Subcutaneous abdominal adipose tissue (tissue), 5 donors: Measurements from ENCODE around the gene LRMDA.

ENCODE experiments used
- H3K27ac ChIP-seq: one replicate; pipeline ENCODE4 v1.7.0; 2013; ENCODE audit warnings: low read depth, mild to moderate bottlenecking, inconsistent platforms, low read length, moderate library complexity
- H3K27me3 ChIP-seq, 5 donors: one replicate each; pipeline ENCODE4 v1.7.0; 2013; ENCODE audit warnings: low read length in 5 of 5, inconsistent platforms in 1 of 5; ENCODE audit not compliant: control insufficient read depth in 5 of 5, insufficient read depth in 4 of 5
- H3K36me3 ChIP-seq, 5 donors: one replicate each; pipeline ENCODE4 v1.7.0; 2013; ENCODE audit warnings: low read length in 5 of 5; ENCODE audit not compliant: control insufficient read depth in 5 of 5, insufficient read depth in 5 of 5
- H3K4me1 ChIP-seq, 5 donors: one replicate each; pipeline ENCODE4 v1.7.0; 2013; ENCODE audit warnings: low read length in 5 of 5, mild to moderate bottlenecking in 3 of 5, moderate library complexity in 1 of 5; ENCODE audit not compliant: control insufficient read depth in 5 of 5, insufficient read depth in 5 of 5
- H3K4me3 ChIP-seq, 5 donors: one replicate each; pipeline ENCODE4 v1.7.0; 2013; ENCODE audit warnings: low read length in 5 of 5, low read depth in 1 of 5
- H3K9ac ChIP-seq, 5 donors: one replicate each; pipeline ENCODE4 v1.7.0; 2013; ENCODE audit warnings: low read length in 5 of 5, mild to moderate bottlenecking in 4 of 5, moderate library complexity in 3 of 5
- H3K9me3 ChIP-seq, 5 donors: one replicate each; pipeline ENCODE4 v1.7.0; 2013; ENCODE audit warnings: low read length in 5 of 5; ENCODE audit not compliant: control insufficient read depth in 5 of 5
- donor health status: healthy.
- donor health status: healthy.
- donor health status: healthy.
- donor health status: healthy.
- donor health status: healthy.

The LRMDA gene

GRCh38 chr10:75611172-75611992 is 180.0 kb downstream of the LRMDA start:
- H3K4me1 ChIP-seq: peaks cover 2 to 27% (median 19%) of the 10 kb centered on the region in 5 donors
- H3K9me3 ChIP-seq: no peaks in the 10 kb centered on the region
- peak overlapping the region in 1 of 5 donors; percentile 5 for H3K4me3 ChIP-seq
- no peak overlapping the region for H3K27ac ChIP-seq
- H3K9ac ChIP-seq: peak overlapping the region in 1 of 5 donors; percentile 10
- no peaks in the 10 kb centered on the region for H3K36me3 ChIP-seq
- H3K27me3 ChIP-seq: no peaks in the 10 kb centered on the region

GRCh38 chr10:75611993-75612372 is 180.6 kb downstream of the LRMDA start:
- Histone ChIP-seq H3K27ac (no peak overlapping the region), H3K4me3 (no peak overlapping the region), H3K4me1 (peaks cover 2 to 30% (median 19%) of the 10 kb centered on the region in 5 donors), H3K27me3 (no peaks in the 10 kb centered on the region), H3K9ac (peak overlapping the region in 1 of 5 donors; percentile 10), H3K9me3 (no peaks in the 10 kb centered on the region), H3K36me3 (no peaks in the 10 kb centered on the region)

- Histone ChIP-seq H3K27me3 (no peaks in the 10 kb centered on the region), H3K4me3 (no peak overlapping the region), H3K9me3 (no peaks in the 10 kb centered on the region), H3K9ac (no peak overlapping the region), H3K36me3 (no peaks in the 10 kb centered on the region), H3K27ac (peak overlapping the region; percentile 11), H3K4me1 (peaks cover 2 to 37% (median 23%) of the 10 kb centered on the region in 5 donors)
Measured at GRCh38 chr10:75612904-75613684, 181.7 kb downstream of the LRMDA start.

- H3K9ac ChIP-seq: no peak overlapping the region
- no peaks in the 10 kb centered on the region for H3K27me3 ChIP-seq
- H3K4me3 ChIP-seq: no peak overlapping the region
- no peak overlapping the region for H3K27ac ChIP-seq
- H3K9me3 ChIP-seq: no peaks in the 10 kb centered on the region
- H3K36me3 ChIP-seq: no peaks in the 10 kb centered on the region
- peaks cover 2 to 37% (median 23%) of the 10 kb centered on the region in 5 donors for H3K4me1 ChIP-seq
Measured at GRCh38 chr10:75613685-75614504, 182.5 kb downstream of the LRMDA start.

GRCh38 chr10:75616076-75616475 is 184.7 kb downstream of the LRMDA start:
- Histone ChIP-seq H3K9me3 (no peaks in the 10 kb centered on the region), H3K27ac (no peak overlapping the region), H3K9ac (no peak overlapping the region), H3K27me3 (no peaks in the 10 kb centered on the region), H3K36me3 (no peaks in the 10 kb centered on the region), H3K4me1 (peaks cover 0 to 42% (median 33%) of the 10 kb centered on the region in 5 donors), H3K4me3 (no peak overlapping the region)

GRCh38 chr10:75616874-75617478 is 185.6 kb downstream of the LRMDA start:
- no peak overlapping the region for H3K9ac ChIP-seq
- no peak overlapping the region for H3K4me3 ChIP-seq
- no peaks in the 10 kb centered on the region for H3K36me3 ChIP-seq
- no peak overlapping the region for H3K27ac ChIP-seq
- no peaks in the 10 kb centered on the region for H3K9me3 ChIP-seq
- H3K27me3 ChIP-seq: no peaks in the 10 kb centered on the region
- peaks cover 0 to 44% (median 37%) of the 10 kb centered on the region in 5 donors for H3K4me1 ChIP-seq

- H3K9me3 ChIP-seq: no peaks in the 10 kb centered on the region
- H3K4me3 ChIP-seq: no peak overlapping the region
- no peak overlapping the region for H3K27ac ChIP-seq
- no peaks in the 10 kb centered on the region for H3K27me3 ChIP-seq
- no peaks in the 10 kb centered on the region for H3K36me3 ChIP-seq
- H3K9ac ChIP-seq: no peak overlapping the region
- H3K4me1 ChIP-seq: peaks cover 0 to 40% (median 33%) of the 10 kb centered on the region in 5 donors
Measured at GRCh38 chr10:75617485-75618155, 186.2 kb downstream of the LRMDA start.

- H3K9ac ChIP-seq: no peak overlapping the region
- H3K4me3 ChIP-seq: no peak overlapping the region
- H3K27me3 ChIP-seq: no peaks in the 10 kb centered on the region
- H3K36me3 ChIP-seq: no peaks in the 10 kb centered on the region
- no peak overlapping the region for H3K27ac ChIP-seq
- H3K4me1 ChIP-seq: peaks cover 0 to 50% (median 35%) of the 10 kb centered on the region in 5 donors
- no peaks in the 10 kb centered on the region for H3K9me3 ChIP-seq
Measured at GRCh38 chr10:75619635-75620034, 188.2 kb downstream of the LRMDA start.

GRCh38 chr10:75620356-75620755 is 188.9 kb downstream of the LRMDA start:
- H3K27me3 ChIP-seq: no peaks in the 10 kb centered on the region
- no peak overlapping the region for H3K27ac ChIP-seq
- no peak overlapping the region for H3K4me3 ChIP-seq
- peaks cover 0 to 55% (median 38%) of the 10 kb centered on the region in 5 donors for H3K4me1 ChIP-seq
- H3K9ac ChIP-seq: no peak overlapping the region
- H3K9me3 ChIP-seq: no peaks in the 10 kb centered on the region
- no peaks in the 10 kb centered on the region for H3K36me3 ChIP-seq
